HCT116 (cell line): Measurements from ENCODE around the gene PTBP1. TPM values are rescaled to one million over a fixed set of nuclear protein-coding genes. Genes with fewer than 3 reads are reported as not detected.

Experiments
- ATAC-seq: fragments of 200-7000 bp; cut with Tn5 transposase; 2 replicates; pipeline ENCODE4 v1.9.1; 2020; ENCODE audit warnings: mild to moderate bottlenecking, moderate library complexity
- BruUV-seq: library from RNA; stranded (reverse); fragments of 400-500 nt; replicated peaks from 2 replicates; lab custom pipeline; 2021; lab: Mats Ljungman, UMichigan
- CTCF ChIA-PET: fragments of 300-600 bp; sonication (Branson Sonifier 250); formaldehyde crosslinking; loops from one replicate; lab custom pipeline; 2021; ENCODE audit warnings: antibody characterized with exemption; lab: Charles Lee
- POLR2A ChIA-PET: fragments of 300-600, 350-600 bp; sonication (Branson Sonifier 250); formaldehyde crosslinking; loops from one replicate; lab custom pipeline; 2021; ENCODE audit warnings: antibody characterized with exemption; lab: Charles Lee
- RAD21 ChIA-PET, 2 experiments: fragments of 300-600 bp; sonication (Branson Sonifier 250); formaldehyde crosslinking; loops; one replicate each; lab custom pipeline; 2023; ENCODE audit warnings: low total read pairs in 2 of 2; ENCODE audit not compliant: uncharacterized antibody in 2 of 2, unreplicated experiment in 2 of 2, low non-redundant PET in 1 of 2; lab: Charles Lee
- DNase-seq: peaks from one replicate; pipeline ENCODE4 v3.0.0-alpha.2; 2010; ENCODE audit warnings: low read depth, low spot score
- H2AFZ ChIP-seq: fragments of 200-600 bp; shearing (Covaris generic), sonication (generic); 2 replicates; pipeline ENCODE4 v1.6.1; 2017; ENCODE audit warnings: low read depth, mixed run types, mixed read lengths, antibody characterized with exemption, low read length; ENCODE audit not compliant: poor library complexity, severe bottlenecking
- H3K27ac ChIP-seq: 2 replicates; pipeline ENCODE4 v1.5.1; 2012; ENCODE audit warnings: low read depth, low read length
- H3K27me3 ChIP-seq: fragments of 200-600 bp; sonication (generic); 2 replicates; pipeline ENCODE4 v1.6.1; 2016; ENCODE audit warnings: mixed run types, low read length, mixed read lengths; ENCODE audit not compliant: insufficient read depth
- H3K36me3 ChIP-seq, 2 experiments: fragments of 200-500 bp in 1 of 2; fragments of 200-600 bp in 1 of 2; sonication (Bioruptor generic) in 1 of 2; sonication (generic) in 1 of 2; 2 replicates each; pipeline versions ENCODE4 v1.5.1 to v1.6.1; 2014 to 2016; ENCODE audit warnings: low read length in 2 of 2, inconsistent platforms in 1 of 2, mixed read lengths in 1 of 2, mixed run types in 1 of 2; ENCODE audit not compliant: insufficient read depth in 2 of 2, control insufficient read depth in 1 of 2
- H3K4me1 ChIP-seq, 2 experiments: fragments of 200-600 bp in 1 of 2; sonication (generic) in 1 of 2; 2 replicates each; pipeline versions ENCODE4 v1.5.1 to v1.6.1; 2012 to 2017; ENCODE audit warnings: low read length in 2 of 2, inconsistent platforms in 1 of 2, mild to moderate bottlenecking in 1 of 2, mixed read lengths in 1 of 2, mixed run types in 1 of 2, moderate library complexity in 1 of 2; ENCODE audit not compliant: insufficient read depth in 2 of 2, control insufficient read depth in 1 of 2
- H3K4me2 ChIP-seq: fragments of 200-600 bp; sonication (generic); 2 replicates; pipeline ENCODE4 v1.6.1; 2017; ENCODE audit warnings: mixed run types, low read length, mixed read lengths
- H3K4me3 ChIP-seq, 2 experiments: fragments of 200-600 bp in 1 of 2; sonication (generic) in 1 of 2; replicated peaks in 1 of 2; 2 replicates each; pipeline ENCODE4 v1.5.1; 2011 to 2016; ENCODE audit warnings: low read length in 2 of 2, control low read depth in 1 of 2, low read depth in 1 of 2, mild to moderate bottlenecking in 1 of 2, mixed read lengths in 1 of 2, mixed run types in 1 of 2
- H3K79me2 ChIP-seq: fragments of 200-600 bp; sonication (generic); 2 replicates; pipeline ENCODE4 v1.6.1; 2017; ENCODE audit warnings: mild to moderate bottlenecking, mixed run types, low read length, moderate library complexity, mixed read lengths; ENCODE audit not compliant: insufficient read depth
- H3K9ac ChIP-seq: fragments of 200-600 bp; sonication (generic); 2 replicates; pipeline ENCODE4 v1.6.1; 2016; ENCODE audit warnings: low read length, mixed read lengths
- H3K9me2 ChIP-seq: fragments of 200-600 bp; sonication (generic), shearing (Covaris generic); 2 replicates; pipeline ENCODE4 v1.6.1; 2017; ENCODE audit warnings: mixed run types, mild to moderate bottlenecking, moderate library complexity; ENCODE audit not compliant: insufficient read depth
- H3K9me3 ChIP-seq, 2 experiments: fragments of 200-500 bp in 1 of 2; fragments of 200-600 bp in 1 of 2; sonication (Bioruptor generic) in 1 of 2; sonication (generic) in 1 of 2; 2 replicates each; pipeline ENCODE4 v1.6.1; 2014 to 2017; ENCODE audit warnings: low read length in 2 of 2, mixed read lengths in 2 of 2, inconsistent platforms in 1 of 2, low read depth in 1 of 2, mild to moderate bottlenecking in 1 of 2, mixed run types in 1 of 2, moderate library complexity in 1 of 2; ENCODE audit not compliant: control insufficient read depth in 1 of 2, insufficient read depth in 1 of 2
- H4K20me1 ChIP-seq: fragments of 200-600 bp; sonication (generic), shearing (Covaris generic); 2 replicates; pipeline ENCODE4 v1.6.1; 2017; ENCODE audit warnings: mixed run types, mild to moderate bottlenecking, moderate library complexity; ENCODE audit not compliant: insufficient read depth
- CBX3 ChIP-seq: IDR thresholded peaks from 2 replicates; pipeline ENCODE4 v1.6.1; 2012; ENCODE audit warnings: low read depth
- ELF1 ChIP-seq: IDR thresholded peaks from 2 replicates; pipeline ENCODE4 v1.6.1; 2012; ENCODE audit warnings: low read depth, borderline replicate concordance
- FOSL1 ChIP-seq: IDR thresholded peaks from 2 replicates; pipeline ENCODE4 v1.6.1; 2012; ENCODE audit warnings: low read depth
- JUND ChIP-seq: IDR thresholded peaks from 2 replicates; pipeline ENCODE4 v1.6.1; 2012
- POLR2A ChIP-seq: IDR thresholded peaks from 2 replicates; pipeline ENCODE4 v1.7.0; 2011; ENCODE audit warnings: borderline replicate concordance; ENCODE audit not compliant: insufficient read depth, insufficient read length; ENCODE audit errors: extremely low read depth
- POLR2AphosphoS5 ChIP-seq: IDR thresholded peaks from 2 replicates; pipeline ENCODE4 v1.6.1; 2011; ENCODE audit warnings: mild to moderate bottlenecking, low read depth, low read length, moderate library complexity
- RAD21 ChIP-seq: IDR thresholded peaks from 2 replicates; pipeline ENCODE4 v1.6.1; 2012; ENCODE audit warnings: low read depth, mild to moderate bottlenecking
- SP1 ChIP-seq: IDR thresholded peaks from 2 replicates; pipeline ENCODE4 v1.6.1; 2012; ENCODE audit warnings: low read depth
- SRF ChIP-seq: IDR thresholded peaks from 2 replicates; pipeline ENCODE4 v1.6.1; 2012; ENCODE audit warnings: low read depth
- TCF7L2 ChIP-seq: IDR thresholded peaks from 2 replicates; pipeline ENCODE4 v1.7.0; 2011; ENCODE audit warnings: borderline replicate concordance, inconsistent platforms; ENCODE audit not compliant: insufficient read depth, insufficient read length; ENCODE audit errors: extremely low read depth
- YY1 ChIP-seq: IDR thresholded peaks from 2 replicates; pipeline ENCODE4 v1.6.1; 2011; ENCODE audit warnings: low read length, low read depth, moderate library complexity, mild to moderate bottlenecking; ENCODE audit not compliant: insufficient replicate concordance; ENCODE audit errors: extremely low read depth
- ZFX ChIP-seq: fragments of 450-650 bp; IDR thresholded peaks from 2 replicates; pipeline ENCODE4 v1.6.1; 2017
- ZNF274 ChIP-seq: fragments of 200-500 bp; sonication (Bioruptor generic); IDR thresholded peaks from 2 replicates; pipeline ENCODE4 v1.6.1; 2014; ENCODE audit warnings: mild to moderate bottlenecking, low read depth, low read length, inconsistent platforms
- intact Hi-C: fragments of 100-400 bp; cut with micrococcal nuclease; formaldehyde crosslinking; loops from 2 replicates; pipeline ENCODE4 v1.10.0; 2022
- total RNA-seq: library from RNA; stranded (reverse); gene quantifications from one replicate; pipeline ENCODE4 v1.2.1, GENCODE V29; 2021; ENCODE audit not compliant: unreplicated experiment
- TF ChIP-seq, protein P1 (sequence below), 3 experiments: fragments of 200-600 bp in 1 of 3; sonication (generic) in 1 of 3; IDR thresholded peaks in 2 of 3; conservative IDR thresholded peaks in 1 of 3; 2 replicates each; pipeline ENCODE4 v1.5.1; 2012 to 2017; ENCODE audit warnings: low read depth in 2 of 3, low read length in 2 of 3, antibody characterized with exemption in 1 of 3, borderline replicate concordance in 1 of 3, control low read depth in 1 of 3, mild to moderate bottlenecking in 1 of 3, mixed read lengths in 1 of 3, mixed run types in 1 of 3, moderate library complexity in 1 of 3; ENCODE audit not compliant: insufficient read depth in 1 of 3
- TF ChIP-seq, protein P2 (sequence below): IDR thresholded peaks from 2 replicates; pipeline ENCODE4 v1.6.1; 2012; ENCODE audit warnings: low read depth

PTBP1 gene
- total RNA-seq, 1 experiment from 2014 or later, result 676 TPM

DNA sequence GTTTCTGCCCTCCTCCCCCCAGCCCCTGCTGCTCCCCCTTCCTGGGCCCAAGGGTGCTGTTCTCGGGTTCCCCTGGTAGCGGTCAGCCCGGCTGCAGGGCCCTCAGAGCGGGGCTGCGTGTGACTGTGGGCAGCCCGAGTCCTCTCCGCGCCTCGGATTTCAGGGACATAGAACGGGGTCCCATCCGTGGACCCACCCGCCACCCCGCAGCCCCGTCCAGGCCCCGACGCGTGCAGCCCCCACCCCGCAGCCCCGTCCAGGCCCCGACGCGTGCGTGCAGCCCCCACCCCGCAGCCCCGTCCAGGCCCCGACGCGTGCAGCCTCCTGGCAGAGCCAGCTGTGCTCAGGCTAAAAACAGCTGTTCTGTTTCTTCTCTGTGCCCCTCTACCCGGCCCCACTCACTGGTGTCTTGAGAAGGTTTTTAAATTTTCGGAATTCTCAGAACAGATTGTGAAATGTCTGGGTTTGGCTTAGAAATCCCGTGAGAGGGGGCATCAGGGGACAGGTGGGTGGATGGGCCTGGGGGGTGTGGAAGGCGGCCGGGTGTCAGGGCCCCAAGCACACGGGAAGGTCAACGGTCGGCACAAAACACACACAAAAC is 38.1 kb downstream of the PTBP1 start:
- intact Hi-C loops, result no loop called here
- ChIA-PET CTCF (no interaction called here), POLR2A (no interaction called here)

DNA sequence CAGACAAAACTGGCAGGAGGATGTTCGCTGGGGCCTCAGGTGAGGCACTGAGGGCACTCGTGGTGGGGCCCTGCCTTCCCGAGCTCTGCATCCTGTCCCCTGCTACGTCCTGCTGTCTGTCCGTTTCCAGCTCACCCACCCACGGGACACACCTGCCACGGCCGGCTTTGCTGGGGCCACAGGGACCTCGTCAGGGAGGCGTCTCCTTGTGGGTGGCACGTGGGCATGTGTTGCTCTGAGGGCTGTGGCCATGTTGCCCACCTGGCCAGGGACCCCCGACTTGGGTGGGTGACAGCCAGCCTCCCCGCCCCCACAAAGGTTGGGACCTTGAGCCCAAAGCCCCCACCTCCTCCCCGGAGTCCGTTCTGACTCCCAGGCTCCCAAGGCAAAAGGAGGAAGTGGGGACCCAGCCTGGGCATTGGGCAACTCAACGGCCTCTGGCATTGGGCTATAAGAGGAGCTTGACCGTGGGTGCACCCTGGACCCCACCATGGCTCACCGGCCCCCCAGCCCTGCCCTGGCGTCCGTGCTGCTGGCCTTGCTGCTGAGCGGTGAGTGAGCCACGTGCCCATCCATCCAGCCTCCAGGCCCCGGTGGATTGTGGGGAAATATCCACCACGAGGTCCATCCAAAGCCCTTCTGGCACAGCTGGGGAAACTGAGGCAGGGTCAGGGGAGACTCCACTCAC is 43.4 kb downstream of the PTBP1 start, which contains the start of gene PRTN3:
Gene PRTN3, plus strand, starts transcription at position 481 of the 688 bp plus-strand sequence. Its CDS starts 10 bp downstream, at position 491.
- H4K20me1 ChIP-seq, result no peaks in the 10 kb centered on the region
- RAD21 ChIA-PET, result no interaction called here
- no peaks in the 10 kb centered on the region for H3K9me2 ChIP-seq
- intact Hi-C loops, result no loop called here
- H3K36me3 ChIP-seq, result no peaks in the 10 kb centered on the region
- H3K4me2 ChIP-seq, result no peak within 1 kb of the TSS
- CTCF ChIA-PET, result no interaction called here
- no peak within 1 kb of the TSS for H3K9ac ChIP-seq
- peaks cover 12 to 19% of the 10 kb centered on the region in 2 experiments; a peak in 3 of 4 replicates for H3K4me1 ChIP-seq
- H3K9me3 ChIP-seq, result no peaks in the 10 kb centered on the region
- no TSS peak for BruUV-seq
- H3K4me3 ChIP-seq, result no peak within 1 kb of the TSS
- no peak within 1 kb of the TSS for H3K27ac ChIP-seq
- ATAC-seq, result no peak
- no peaks in the 10 kb centered on the region for H3K79me2 ChIP-seq
- no peaks in the 10 kb centered on the region; the same call in 1 of the 2 replicates for H3K27me3 ChIP-seq
- POLR2A ChIA-PET, result no interaction called here
- H2AFZ ChIP-seq, result no peak within 1 kb of the TSS
- no peak for DNase-seq
- TF ChIP-seq SP1 (no peak), TCF7L2 (no peak), SRF (no peak), POLR2AphosphoS5 (no peak), POLR2A (no peak), RAD21 (no peak), YY1 (no peak), CBX3 (no peak), JUND (no peak), ZNF274 (no peak)
- TF ChIP-seq, protein P1, sequence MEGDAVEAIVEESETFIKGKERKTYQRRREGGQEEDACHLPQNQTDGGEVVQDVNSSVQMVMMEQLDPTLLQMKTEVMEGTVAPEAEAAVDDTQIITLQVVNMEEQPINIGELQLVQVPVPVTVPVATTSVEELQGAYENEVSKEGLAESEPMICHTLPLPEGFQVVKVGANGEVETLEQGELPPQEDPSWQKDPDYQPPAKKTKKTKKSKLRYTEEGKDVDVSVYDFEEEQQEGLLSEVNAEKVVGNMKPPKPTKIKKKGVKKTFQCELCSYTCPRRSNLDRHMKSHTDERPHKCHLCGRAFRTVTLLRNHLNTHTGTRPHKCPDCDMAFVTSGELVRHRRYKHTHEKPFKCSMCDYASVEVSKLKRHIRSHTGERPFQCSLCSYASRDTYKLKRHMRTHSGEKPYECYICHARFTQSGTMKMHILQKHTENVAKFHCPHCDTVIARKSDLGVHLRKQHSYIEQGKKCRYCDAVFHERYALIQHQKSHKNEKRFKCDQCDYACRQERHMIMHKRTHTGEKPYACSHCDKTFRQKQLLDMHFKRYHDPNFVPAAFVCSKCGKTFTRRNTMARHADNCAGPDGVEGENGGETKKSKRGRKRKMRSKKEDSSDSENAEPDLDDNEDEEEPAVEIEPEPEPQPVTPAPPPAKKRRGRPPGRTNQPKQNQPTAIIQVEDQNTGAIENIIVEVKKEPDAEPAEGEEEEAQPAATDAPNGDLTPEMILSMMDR (IDR thresholded peaks at IDR 0.05 in 2 of 3, conservative IDR thresholded peaks at IDR 0.05 in 1 of 3; ENCODE audit: borderline replicate concordance in 1 of 3, insufficient read depth in 1 of 3, low read depth in 2 of 3, low read length in 2 of 3), result no peak
- TF ChIP-seq, protein P2, sequence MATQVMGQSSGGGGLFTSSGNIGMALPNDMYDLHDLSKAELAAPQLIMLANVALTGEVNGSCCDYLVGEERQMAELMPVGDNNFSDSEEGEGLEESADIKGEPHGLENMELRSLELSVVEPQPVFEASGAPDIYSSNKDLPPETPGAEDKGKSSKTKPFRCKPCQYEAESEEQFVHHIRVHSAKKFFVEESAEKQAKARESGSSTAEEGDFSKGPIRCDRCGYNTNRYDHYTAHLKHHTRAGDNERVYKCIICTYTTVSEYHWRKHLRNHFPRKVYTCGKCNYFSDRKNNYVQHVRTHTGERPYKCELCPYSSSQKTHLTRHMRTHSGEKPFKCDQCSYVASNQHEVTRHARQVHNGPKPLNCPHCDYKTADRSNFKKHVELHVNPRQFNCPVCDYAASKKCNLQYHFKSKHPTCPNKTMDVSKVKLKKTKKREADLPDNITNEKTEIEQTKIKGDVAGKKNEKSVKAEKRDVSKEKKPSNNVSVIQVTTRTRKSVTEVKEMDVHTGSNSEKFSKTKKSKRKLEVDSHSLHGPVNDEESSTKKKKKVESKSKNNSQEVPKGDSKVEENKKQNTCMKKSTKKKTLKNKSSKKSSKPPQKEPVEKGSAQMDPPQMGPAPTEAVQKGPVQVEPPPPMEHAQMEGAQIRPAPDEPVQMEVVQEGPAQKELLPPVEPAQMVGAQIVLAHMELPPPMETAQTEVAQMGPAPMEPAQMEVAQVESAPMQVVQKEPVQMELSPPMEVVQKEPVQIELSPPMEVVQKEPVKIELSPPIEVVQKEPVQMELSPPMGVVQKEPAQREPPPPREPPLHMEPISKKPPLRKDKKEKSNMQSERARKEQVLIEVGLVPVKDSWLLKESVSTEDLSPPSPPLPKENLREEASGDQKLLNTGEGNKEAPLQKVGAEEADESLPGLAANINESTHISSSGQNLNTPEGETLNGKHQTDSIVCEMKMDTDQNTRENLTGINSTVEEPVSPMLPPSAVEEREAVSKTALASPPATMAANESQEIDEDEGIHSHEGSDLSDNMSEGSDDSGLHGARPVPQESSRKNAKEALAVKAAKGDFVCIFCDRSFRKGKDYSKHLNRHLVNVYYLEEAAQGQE, result no peak

More for the DNA sequence above, 38.1 kb downstream of the PTBP1 start:
- Histone ChIP-seq H4K20me1 (no peaks in the 10 kb centered on the region), H3K9ac (no peak overlapping the region), H2AFZ (no peak overlapping the region), H3K4me1 (no peaks in the 10 kb centered on the region; a peak in 1 of 4 replicates), H3K9me3 (no peaks in the 10 kb centered on the region), H3K27me3 (no peaks in the 10 kb centered on the region), H3K27ac (no peak overlapping the region), H3K36me3 (no peaks in the 10 kb centered on the region), H3K79me2 (no peaks in the 10 kb centered on the region), H3K4me3 (no peak overlapping the region), H3K4me2 (no peak overlapping the region), H3K9me2 (no peaks in the 10 kb centered on the region)
- BruUV-seq, result no TSS peak
- no peak for DNase-seq
- no peak for ATAC-seq
- no peak for TF ChIP-seq CBX3
- TF ChIP-seq FOSL1, result no peak
- no peak for TF ChIP-seq YY1
- TF ChIP-seq JUND, result no peak
- no peak for TF ChIP-seq ELF1
- TF ChIP-seq ZFX, result no peak
- RAD21 ChIA-PET, result no interaction called here
